H9 (cell line): Measurements from ENCODE around the gene TBC1D3B. TPM values are rescaled to one million over a fixed set of nuclear protein-coding genes. Genes with fewer than 3 reads are reported as not detected.
A peak's percentile ranks its signal among the peaks of the same experiment; 100 is the strongest.
"Not testable (repeated sequence)": the region's sequence is repeated elsewhere in the genome, so short reads cannot be mapped to it uniquely, and the experiment has no call there.

Experiments used
- DNase-seq: peaks from one replicate; pipeline ENCODE4 v3.0.0-alpha.2; 2017
- H2AFZ ChIP-seq: one replicate; pipeline ENCODE4 v1.6.1; 2013; ENCODE audit warnings: mild to moderate bottlenecking, low read length, control low read depth, moderate library complexity
- H2AK5ac ChIP-seq: 2 replicates; pipeline ENCODE4 v1.6.1; 2013; ENCODE audit warnings: low read length, control low read depth, mixed read lengths; ENCODE audit not compliant: insufficient read length
- H2BK120ac ChIP-seq: one replicate; pipeline ENCODE4 v1.6.1; 2013; ENCODE audit warnings: low read depth, mild to moderate bottlenecking, low read length, control low read depth, inconsistent platforms; ENCODE audit not compliant: poor library complexity, severe bottlenecking
- H2BK12ac ChIP-seq: 2 replicates; pipeline ENCODE4 v1.6.1; 2013; ENCODE audit warnings: low read length, control low read depth, mixed read lengths, low read depth; ENCODE audit not compliant: insufficient read length
- H2BK15ac ChIP-seq: 2 replicates; pipeline ENCODE4 v1.6.1; 2013; ENCODE audit warnings: low read depth, low read length, control low read depth
- H2BK20ac ChIP-seq: one replicate; pipeline ENCODE4 v1.6.1; 2013; ENCODE audit warnings: low read depth, mild to moderate bottlenecking, low read length, control low read depth, inconsistent platforms; ENCODE audit not compliant: poor library complexity, severe bottlenecking
- H2BK5ac ChIP-seq: 2 replicates; pipeline ENCODE4 v1.6.1; 2013; ENCODE audit warnings: low read length, control low read depth, mixed read lengths; ENCODE audit not compliant: insufficient read length
- H3K14ac ChIP-seq: 2 replicates; pipeline ENCODE4 v1.6.1; 2013; ENCODE audit warnings: low read length, control low read depth; ENCODE audit not compliant: insufficient read depth
- H3K18ac ChIP-seq: 2 replicates; pipeline ENCODE4 v1.6.1; 2013; ENCODE audit warnings: low read depth, mild to moderate bottlenecking, mixed read lengths, low read length, control low read depth; ENCODE audit not compliant: insufficient read length
- H3K23ac ChIP-seq: 2 replicates; pipeline ENCODE4 v1.6.1; 2013; ENCODE audit warnings: low read length, control low read depth, mixed read lengths, low read depth; ENCODE audit not compliant: insufficient read length
- H3K23me2 ChIP-seq: 2 replicates; pipeline ENCODE4 v1.6.1; 2013; ENCODE audit warnings: low read depth, mild to moderate bottlenecking, mixed read lengths, low read length, control low read depth; ENCODE audit not compliant: insufficient read length, poor library complexity, severe bottlenecking
- H3K27ac ChIP-seq: 2 replicates; pipeline ENCODE4 v1.5.1; 2013; ENCODE audit warnings: low read length, control low read depth, mixed read lengths, low read depth; ENCODE audit not compliant: insufficient read length
- H3K27me3 ChIP-seq: 2 replicates; pipeline ENCODE4 v1.6.1; 2013; ENCODE audit warnings: low read length, control low read depth, inconsistent platforms; ENCODE audit not compliant: insufficient read depth
- H3K4ac ChIP-seq: 2 replicates; pipeline ENCODE4 v1.6.1; 2013; ENCODE audit warnings: low read depth, mild to moderate bottlenecking, control low read depth, inconsistent platforms, low read length, moderate library complexity
- H3K4me1 ChIP-seq: 2 replicates; pipeline ENCODE4 v1.6.1; 2013; ENCODE audit warnings: low read length, control low read depth, inconsistent platforms; ENCODE audit not compliant: insufficient read depth
- H3K4me2 ChIP-seq: 2 replicates; pipeline ENCODE4 v1.6.1; 2013; ENCODE audit warnings: low read length, control low read depth, mixed read lengths; ENCODE audit not compliant: insufficient read length, insufficient read depth
- H3K56ac ChIP-seq: 2 replicates; pipeline ENCODE4 v1.6.1; 2013; ENCODE audit warnings: low read depth, mild to moderate bottlenecking, mixed read lengths, low read length, control low read depth; ENCODE audit not compliant: insufficient read length
- H3K79me1 ChIP-seq: 2 replicates; pipeline ENCODE4 v1.6.1; 2013; ENCODE audit warnings: low read depth, mild to moderate bottlenecking, moderate library complexity, low read length, control low read depth, inconsistent platforms; ENCODE audit not compliant: insufficient read depth, poor library complexity, severe bottlenecking
- H3K79me2 ChIP-seq: 2 replicates; pipeline ENCODE4 v1.6.1; 2013; ENCODE audit warnings: low read length, control low read depth, inconsistent platforms; ENCODE audit not compliant: insufficient read depth
- H3K9ac ChIP-seq: 2 replicates; pipeline ENCODE4 v1.6.1; 2013; ENCODE audit warnings: low read length, control low read depth, mixed read lengths; ENCODE audit not compliant: insufficient read length; ENCODE audit errors: extremely low read depth
- H3K9me3 ChIP-seq: one replicate; pipeline ENCODE4 v1.6.1; 2013; ENCODE audit warnings: low read depth, low read length, inconsistent platforms; ENCODE audit not compliant: control insufficient read depth
- H3T11ph ChIP-seq: one replicate; pipeline ENCODE4 v1.6.1; 2013; ENCODE audit warnings: mild to moderate bottlenecking, low read length, control low read depth, inconsistent platforms
- H4K20me1 ChIP-seq: one replicate; pipeline ENCODE4 v1.6.1; 2013; ENCODE audit not compliant: control insufficient read depth, insufficient read length, insufficient read depth
- H4K5ac ChIP-seq: 2 replicates; pipeline ENCODE4 v1.6.1; 2013; ENCODE audit warnings: low read depth, mild to moderate bottlenecking, mixed read lengths, low read length, control low read depth; ENCODE audit not compliant: insufficient read length
- H4K8ac ChIP-seq: replicated peaks from 2 replicates; pipeline ENCODE4 v1.6.1; 2013; ENCODE audit warnings: low read length, control low read depth, mixed read lengths, low read depth; ENCODE audit not compliant: insufficient read length
- H4K91ac ChIP-seq: 2 replicates; pipeline ENCODE4 v1.6.1; 2013; ENCODE audit warnings: low read depth, mild to moderate bottlenecking, moderate library complexity, mixed read lengths, low read length, control low read depth; ENCODE audit not compliant: insufficient read length
- H3K27ac Mint-ChIP-seq, 3 experiments: 2 replicates in 2 of 3; 3 replicates in 1 of 3; pipeline ENCODE4 v1.8.0; 2020 to 2021; ENCODE audit warnings: mixed read lengths in 3 of 3, mild to moderate bottlenecking in 1 of 3, moderate library complexity in 1 of 3
- H3K27me3 Mint-ChIP-seq: 2 replicates; pipeline ENCODE4 v1.8.0; 2021; ENCODE audit warnings: low read depth, mild to moderate bottlenecking, moderate library complexity, mixed read lengths
- H3K36me3 Mint-ChIP-seq, 3 experiments: 2 replicates in 2 of 3; 3 replicates in 1 of 3; pipeline ENCODE4 v1.8.0; 2020 to 2021; ENCODE audit warnings: low read depth in 3 of 3, mixed read lengths in 3 of 3; ENCODE audit not compliant: insufficient read depth in 1 of 3
- H3K4me1 Mint-ChIP-seq, 2 experiments: 2 replicates each; pipeline ENCODE4 v1.8.0; 2020; ENCODE audit warnings: mixed read lengths in 2 of 2
- H3K4me3 Mint-ChIP-seq, 2 experiments: 2 replicates in 1 of 2; 3 replicates in 1 of 2; pipeline ENCODE4 v1.8.0; 2020 to 2021; ENCODE audit warnings: mild to moderate bottlenecking in 2 of 2, mixed read lengths in 2 of 2, moderate library complexity in 1 of 2
- H3K9me3 Mint-ChIP-seq, 2 experiments: 2 replicates in 1 of 2; 3 replicates in 1 of 2; pipeline ENCODE4 v1.8.0; 2020; ENCODE audit warnings: mild to moderate bottlenecking in 2 of 2, mixed read lengths in 2 of 2, moderate library complexity in 1 of 2
- CTCF ChIP-seq: fragments of 200-600 bp; sonication (generic); conservative IDR thresholded peaks from 3 replicates; pipeline ENCODE4 v1.8.0; 2021; ENCODE audit warnings: antibody characterized with exemption, mild to moderate bottlenecking
- WGBS: extraction: QIAGEN DNeasy Blood & Tissue Kit; methylation state at CpG from one replicate; pipeline ENCODE4 v1.1.7; 2013; ENCODE audit warnings: missing lambda C conversion rate, low lambda C conversion rate, mixed read lengths; ENCODE audit not compliant: insufficient read length; ENCODE audit errors: extremely low coverage; 5-methylcytosine and 5-hydroxymethylcytosine counted together
- total RNA-seq: library from RNA; stranded (reverse); gene quantifications from 2 replicates; pipeline ENCODE4 v1.2.1, GENCODE V29; 2021

TBC1D3B gene
- total RNA-seq, 1 experiment from 2014 or later = 8.8 TPM

GRCh38 chr17:36123431-36123830 is 53.0 kb downstream of the TBC1D3B start:
- no peak overlapping the region for H3K23ac ChIP-seq
- no peak overlapping the region for H3K14ac ChIP-seq
- Mint-ChIP-seq H3K27ac (peak overlapping the region; percentile 8 to 71 (median 42); a peak in 4 of 7 replicates), H3K27me3 (peaks cover 8% of the 10 kb centered on the region), H3K36me3 (peaks cover 12 to 28% (median 18%) of the 10 kb centered on the region in 3 experiments; a peak in 6 of 7 replicates), H3K4me1 (peaks cover 27 to 34% of the 10 kb centered on the region in 2 experiments), H3K9me3 (peaks cover 28 to 30% of the 10 kb centered on the region in 2 experiments), H3K4me3 (no peak overlapping the region)
- no CpG with 5 or more reads among the region's 2 CpGs for WGBS
- no peaks in the 10 kb centered on the region for H4K20me1 ChIP-seq
- no peaks in the 10 kb centered on the region for H3K79me1 ChIP-seq
- DNase-seq = peak; percentile 72
- no peak overlapping the region for H4K5ac ChIP-seq
- H3K23me2 ChIP-seq = no peaks in the 10 kb centered on the region
- no peak overlapping the region for H3K56ac ChIP-seq
- no peak overlapping the region for H2BK5ac ChIP-seq
- H3K4me2 ChIP-seq = peak overlapping the region; percentile 2
- no peak overlapping the region for H4K8ac ChIP-seq
- H3K27me3 ChIP-seq = no peaks in the 10 kb centered on the region
- no peak overlapping the region for H4K91ac ChIP-seq
- H2BK15ac ChIP-seq = no peak overlapping the region
- H2BK12ac ChIP-seq = no peak overlapping the region
- no peak overlapping the region for H3K18ac ChIP-seq
- no peak overlapping the region for H3K27ac ChIP-seq
- H2BK20ac ChIP-seq = no peak overlapping the region
- no peak overlapping the region for H3K9ac ChIP-seq
- H2BK120ac ChIP-seq = no peak overlapping the region
- peaks cover 18% of the 10 kb centered on the region for H3K9me3 ChIP-seq
- H3K79me2 ChIP-seq = no peaks in the 10 kb centered on the region
- no peak for TF ChIP-seq CTCF
- peaks cover 6% of the 10 kb centered on the region for H3K4me1 ChIP-seq
- no peak overlapping the region for H2AFZ ChIP-seq
- no peak overlapping the region for H3K4ac ChIP-seq
- no peak overlapping the region for H3T11ph ChIP-seq
- H2AK5ac ChIP-seq = no peak overlapping the region

GRCh38 chr17:36121099-36121498 is 55.3 kb downstream of the TBC1D3B start:
- Mint-ChIP-seq H3K36me3 (peaks cover 7 to 12% (median 8%) of the 10 kb centered on the region in 3 experiments; a peak in 6 of 7 replicates), H3K4me1 (peaks cover 28 to 30% of the 10 kb centered on the region in 2 experiments), H3K9me3 (peaks cover 15 to 18% of the 10 kb centered on the region in 2 experiments)
- not testable (repeated sequence) for H3K23me2 ChIP-seq, H2AK5ac ChIP-seq, H3T11ph ChIP-seq, DNase-seq, H4K5ac ChIP-seq, H4K91ac ChIP-seq, H3K27ac Mint-ChIP-seq, H3K27me3 ChIP-seq, H3K56ac ChIP-seq, H3K27ac ChIP-seq, H3K14ac ChIP-seq, H2BK12ac ChIP-seq, H4K8ac ChIP-seq, H2BK15ac ChIP-seq, H3K23ac ChIP-seq, H3K79me2 ChIP-seq, H3K79me1 ChIP-seq, H2BK20ac ChIP-seq, H3K18ac ChIP-seq, H3K4ac ChIP-seq, H3K9ac ChIP-seq, H2BK5ac ChIP-seq, H3K4me1 ChIP-seq, H3K4me3 Mint-ChIP-seq, H3K27me3 Mint-ChIP-seq, H2AFZ ChIP-seq, H4K20me1 ChIP-seq, H3K4me2 ChIP-seq, H2BK120ac ChIP-seq
- H3K9me3 ChIP-seq = peaks cover 13% of the 10 kb centered on the region
- no CpG with 5 or more reads among the region's 6 CpGs for WGBS
